ENCODE results near the gene LPAR4. TPM values are rescaled to one million over a fixed set of nuclear protein-coding genes. Genes with fewer than 3 reads are reported as not detected.
A peak's percentile ranks its signal among the peaks of the same experiment; 100 is the strongest.

LPAR4 gene
- total RNA-seq, result not detected
- not detected for polyA plus RNA-seq (2013, experiment 1 of 2)
- polyA plus RNA-seq (2013, experiment 2 of 2), result 0.75 TPM
- total RNA-seq, result 0 to 0.47 (median 0) reads per million in 172 experiments

- ChIA-PET POLR2A (no interaction called here), CTCF (interaction anchor here (0.6 to 0.7 kb wide), 2 partner anchors 9 to 141 kb away, joined by 3 to 5 read pairs; no protein-coding TSS in a partner anchor)
- Histone ChIP-seq H3K4me3 (ENCODE audit: low read length) (no peak within 1 kb of the TSS), H3K9me3 (ENCODE audit: control insufficient read depth in 1 of 2, insufficient read depth in 1 of 2, low read length in 2 of 2) (no peaks in the 10 kb centered on the region), H3K4me1 (ENCODE audit: insufficient read depth, low read length) (no peaks in the 10 kb centered on the region), H3K36me3 (ENCODE audit: insufficient read depth, low read length) (no peaks in the 10 kb centered on the region), H3K27ac (ENCODE audit: low read depth in 1 of 2, low read length in 2 of 2) (no peak within 1 kb of the TSS), H3K27me3 (ENCODE audit: control insufficient read depth in 1 of 2, insufficient read depth in 2 of 2, low read length in 2 of 2) (no peaks in the 10 kb centered on the region)
- Mint-ChIP-seq H3K36me3 (ENCODE audit: low read depth) (no peaks in the 10 kb centered on the region), H3K4me1 (ENCODE audit: low read depth) (no peaks in the 10 kb centered on the region), H3K4me3 (no peak within 1 kb of the TSS), H3K27ac (no peak within 1 kb of the TSS), H3K27me3 (no peaks in the 10 kb centered on the region), H3K9me3 (no peaks in the 10 kb centered on the region)
- ATAC-seq (ENCODE audit: poor library complexity) (no peak), DNase-seq (no peak)
- intact Hi-C loops (cut with DNase I, micrococcal nuclease), result no loop called here
- TF ChIP-seq CTCF (IDR thresholded peaks at IDR 0.05), result no peak
Measured at GRCh38 chrX:78747489-78747888, at the start of gene LPAR4. TSS of gene LPAR4 (plus strand) at chrX:78747720. CDS start at chrX:78754870, 7,150 bp downstream.

GRCh38 chrX:78706071-78706470 lies 41.4 kb upstream of the LPAR4 start:
- no peaks in the 10 kb centered on the region for H3K9me3 Mint-ChIP-seq
- H3K27me3 Mint-ChIP-seq, result no peaks in the 10 kb centered on the region
- H3K36me3 ChIP-seq (ENCODE audit: insufficient read depth, low read length), result no peaks in the 10 kb centered on the region
- H3K27ac Mint-ChIP-seq, result no peak overlapping the region
- TF ChIP-seq CTCF (IDR thresholded peaks at IDR 0.05), result no peak
- ChIA-PET CTCF (no interaction called here), POLR2A (no interaction called here)
- no peaks in the 10 kb centered on the region for H3K9me3 ChIP-seq (ENCODE audit: control insufficient read depth in 1 of 2, insufficient read depth in 1 of 2, low read length in 2 of 2)
- no peaks in the 10 kb centered on the region for H3K4me1 ChIP-seq (ENCODE audit: insufficient read depth, low read length)
- H3K4me3 ChIP-seq (ENCODE audit: low read length), result no peak overlapping the region
- no peak overlapping the region for H3K4me3 Mint-ChIP-seq
- DNase-seq (no peak), ATAC-seq (ENCODE audit: poor library complexity) (no peak)
- intact Hi-C loops (cut with DNase I, micrococcal nuclease), result no loop called here
- H3K36me3 Mint-ChIP-seq (ENCODE audit: low read depth), result no peaks in the 10 kb centered on the region
- H3K4me1 Mint-ChIP-seq (ENCODE audit: low read depth), result no peaks in the 10 kb centered on the region
- H3K27ac ChIP-seq (ENCODE audit: low read depth in 1 of 2, low read length in 2 of 2), result no peak overlapping the region
- H3K27me3 ChIP-seq (ENCODE audit: control insufficient read depth in 1 of 2, insufficient read depth in 2 of 2, low read length in 2 of 2), result no peaks in the 10 kb centered on the region

- Histone ChIP-seq H3K4me1 (ENCODE audit: insufficient read depth, low read length) (no peaks in the 10 kb centered on the region), H3K4me3 (ENCODE audit: low read length) (no peak overlapping the region), H3K27ac (ENCODE audit: low read depth in 1 of 2, low read length in 2 of 2) (no peak overlapping the region), H3K27me3 (ENCODE audit: control insufficient read depth in 1 of 2, insufficient read depth in 2 of 2, low read length in 2 of 2) (no peaks in the 10 kb centered on the region), H3K9me3 (ENCODE audit: control insufficient read depth in 1 of 2, insufficient read depth in 1 of 2, low read length in 2 of 2) (no peaks in the 10 kb centered on the region), H3K36me3 (ENCODE audit: insufficient read depth, low read length) (no peaks in the 10 kb centered on the region)
- DNase-seq, result peak in 3 of 14 experiments; percentile 0 to 3 (median 1)
- no peak for ATAC-seq (ENCODE audit: poor library complexity)
- ChIA-PET CTCF (interaction anchor here (1.0 kb wide), 1 partner anchor 60 kb away, joined by 3 read pairs; no protein-coding TSS in a partner anchor), POLR2A (interaction anchor here (0.6 kb wide), 1 partner anchor 399 kb away, joined by 3 read pairs; no protein-coding TSS in a partner anchor)
- TF ChIP-seq CTCF (IDR thresholded peaks at IDR 0.05), result no peak
- no peaks in the 10 kb centered on the region for H3K4me1 Mint-ChIP-seq (ENCODE audit: low read depth)
- no peaks in the 10 kb centered on the region for H3K27me3 Mint-ChIP-seq
- H3K36me3 Mint-ChIP-seq (ENCODE audit: low read depth), result no peaks in the 10 kb centered on the region
- H3K27ac Mint-ChIP-seq, result no peak overlapping the region
- no peaks in the 10 kb centered on the region for H3K9me3 Mint-ChIP-seq
- intact Hi-C loops (cut with DNase I, micrococcal nuclease), result no loop called here
- no peak overlapping the region for H3K4me3 Mint-ChIP-seq
Measured at GRCh38 chrX:78708262-78708661, 39.3 kb upstream of the LPAR4 start.

Measured in CD4-positive, alpha-beta T cell (primary cell).